GM18909 (cell line): ENCODE measurements around the gene FRMD3.

Experiments
- ATAC-seq: cut with Tn5 transposase; IDR thresholded peaks from one replicate; pipeline ENCODE4 v1.9.1; 2021; ENCODE audit warnings: mild to moderate bottlenecking; ENCODE audit not compliant: unreplicated experiment, poor library complexity

FRMD3 gene

DNA sequence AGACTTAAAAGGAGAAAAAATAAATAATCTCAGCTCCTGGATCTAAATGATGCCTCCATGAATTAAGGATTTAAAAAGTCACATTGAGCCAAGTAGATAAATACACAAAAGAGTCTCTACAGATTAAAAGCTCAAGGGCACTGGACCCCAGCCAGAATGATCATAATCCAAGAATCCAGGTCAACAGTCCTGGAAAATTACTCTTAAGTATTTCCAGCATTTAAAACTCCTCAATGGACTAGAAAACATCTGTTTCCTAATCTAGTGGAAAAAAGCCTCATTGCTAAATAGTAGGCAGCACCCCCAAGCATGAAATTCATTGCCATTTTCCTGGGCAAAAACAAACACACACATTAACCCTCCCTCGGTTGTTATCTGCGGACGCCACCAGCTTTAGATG, 96.8 kb downstream of the FRMD3 start:
- ATAC-seq: no peak

DNA sequence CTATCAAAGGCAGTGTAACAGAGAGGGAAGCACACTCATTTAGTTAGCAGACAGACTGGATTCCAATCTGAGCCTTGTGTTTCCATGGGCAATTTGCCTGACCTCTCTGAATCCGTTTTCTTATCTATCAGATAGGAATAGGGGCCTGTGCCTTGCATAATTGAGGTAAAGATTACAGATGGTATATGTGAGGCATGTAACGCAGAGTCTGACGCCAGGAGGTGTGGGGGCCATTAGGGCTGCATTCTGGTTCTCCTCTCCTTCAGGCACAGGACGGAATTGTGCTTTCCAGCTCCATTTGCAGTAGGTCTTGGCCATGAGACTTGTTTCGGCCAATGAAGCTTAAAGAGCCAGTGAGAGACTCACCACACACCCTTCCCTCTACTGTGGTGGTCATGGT, 97.6 kb downstream of the FRMD3 start:
- no peak for ATAC-seq

DNA sequence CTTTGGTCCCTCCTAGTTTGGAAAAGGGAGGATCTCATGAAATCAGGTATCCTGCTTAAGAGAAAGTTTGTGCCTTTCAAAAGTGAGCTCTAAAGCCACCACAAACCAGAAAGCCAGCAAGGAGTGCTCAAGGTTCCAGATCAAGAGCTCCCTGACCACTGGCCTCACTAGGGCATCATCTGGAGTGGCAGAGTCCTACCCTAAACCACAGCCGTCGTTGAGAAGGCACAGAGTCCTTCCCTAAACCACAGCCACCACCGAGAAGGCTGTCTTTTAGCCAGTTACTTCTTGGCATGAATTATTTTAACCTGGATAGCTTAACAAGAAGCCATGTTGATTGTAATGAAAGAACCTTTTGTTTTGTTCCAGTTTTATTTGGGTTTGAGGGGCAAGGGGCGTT, 102.9 kb downstream of the FRMD3 start:
- no peak for ATAC-seq

DNA sequence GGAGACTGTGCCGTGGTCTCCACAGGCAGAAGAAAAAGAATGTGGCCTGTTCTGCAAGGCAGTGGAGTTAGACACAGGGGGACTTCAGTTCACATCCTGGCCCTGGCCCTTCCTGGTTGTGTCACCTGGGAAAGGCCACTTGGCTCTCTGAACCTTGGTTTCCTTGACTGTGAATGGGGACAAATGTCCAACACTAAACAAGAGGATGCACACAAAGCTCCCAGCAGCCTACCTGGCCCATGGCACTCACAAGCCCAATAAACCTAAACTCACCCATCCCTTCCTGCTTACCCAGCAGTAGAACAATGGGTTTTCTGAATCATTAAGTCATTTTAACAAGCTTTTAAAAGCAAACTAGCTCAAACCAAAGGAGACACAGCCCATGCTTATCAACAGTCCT, 103.9 kb downstream of the FRMD3 start:
- no peak for ATAC-seq

DNA sequence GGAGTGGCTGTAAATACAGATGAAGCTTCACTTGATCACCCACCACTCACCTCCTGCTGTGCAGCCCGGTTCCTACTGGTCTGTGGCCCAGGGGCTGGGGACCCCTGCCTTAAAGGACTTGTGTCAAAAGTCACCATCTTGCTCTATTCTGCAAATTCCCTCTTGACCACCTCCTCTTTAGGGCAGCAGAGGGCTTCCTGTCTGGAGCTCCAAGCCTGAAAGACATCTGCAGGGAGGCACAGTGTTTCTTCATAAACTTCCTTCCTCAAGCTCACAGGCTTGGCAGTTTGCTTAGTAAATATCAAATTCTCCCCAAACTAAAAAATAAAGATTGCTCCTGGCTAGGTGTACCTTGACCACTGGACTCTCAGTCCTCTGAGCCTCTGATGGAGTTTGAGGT, 104.4 kb downstream of the FRMD3 start:
- ATAC-seq: no peak

DNA sequence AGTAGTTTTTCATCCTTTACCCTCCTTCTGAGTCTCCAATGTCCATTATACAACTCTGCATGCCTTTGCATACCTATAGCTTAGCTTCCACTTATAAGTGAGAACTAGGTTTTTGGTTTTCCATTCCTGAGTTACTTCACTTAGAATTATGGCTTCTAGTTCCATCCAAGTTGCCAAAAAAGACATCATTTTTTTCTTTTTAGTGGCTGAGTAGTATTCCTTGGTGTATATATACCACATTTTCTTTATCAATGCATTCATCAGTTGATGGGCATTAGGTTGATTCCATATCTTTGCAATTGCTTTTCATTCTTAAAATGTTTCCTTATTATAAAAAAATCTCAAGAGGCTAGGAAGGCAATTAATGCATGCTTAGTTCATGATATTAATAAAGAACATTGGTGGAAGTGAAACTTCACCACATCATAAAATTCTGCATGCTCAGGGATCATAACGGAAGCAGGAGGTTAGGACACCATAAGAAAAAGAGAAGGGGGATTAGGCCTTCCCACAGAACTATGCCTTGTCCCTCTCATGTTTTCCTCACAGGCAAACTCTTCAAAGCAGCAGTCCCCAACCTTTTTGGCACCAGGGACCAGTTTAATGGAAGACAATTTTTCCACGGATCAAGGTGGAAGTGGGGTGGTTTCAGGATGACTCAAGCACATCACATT, 105.2 kb downstream of the FRMD3 start:
- no peak for ATAC-seq

DNA sequence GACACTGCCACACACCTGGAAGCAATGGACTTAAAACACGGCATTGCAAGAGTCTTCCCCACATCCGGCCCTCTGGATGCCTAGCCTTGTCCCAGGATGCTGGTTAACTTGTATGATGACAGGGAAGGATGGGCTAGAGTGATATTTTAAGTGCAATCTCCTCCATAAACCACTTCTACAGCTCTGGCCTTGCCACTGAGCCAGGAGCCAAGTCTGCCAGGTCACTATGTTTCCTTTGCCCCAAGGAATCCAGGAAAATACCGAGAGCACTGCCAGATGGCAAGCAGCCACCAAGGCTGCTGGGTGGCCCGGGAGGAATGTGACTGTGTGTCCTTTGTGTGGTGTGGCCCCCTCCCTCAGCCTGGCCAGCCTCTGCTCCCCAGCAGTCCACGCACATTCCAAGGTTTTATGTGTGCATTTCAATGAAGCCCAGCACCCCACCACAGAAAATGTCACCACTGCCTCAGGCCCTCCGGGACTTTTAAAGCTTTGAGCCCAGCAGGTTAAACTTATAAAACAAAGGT, 106.0 kb downstream of the FRMD3 start:
- no peak for ATAC-seq

DNA sequence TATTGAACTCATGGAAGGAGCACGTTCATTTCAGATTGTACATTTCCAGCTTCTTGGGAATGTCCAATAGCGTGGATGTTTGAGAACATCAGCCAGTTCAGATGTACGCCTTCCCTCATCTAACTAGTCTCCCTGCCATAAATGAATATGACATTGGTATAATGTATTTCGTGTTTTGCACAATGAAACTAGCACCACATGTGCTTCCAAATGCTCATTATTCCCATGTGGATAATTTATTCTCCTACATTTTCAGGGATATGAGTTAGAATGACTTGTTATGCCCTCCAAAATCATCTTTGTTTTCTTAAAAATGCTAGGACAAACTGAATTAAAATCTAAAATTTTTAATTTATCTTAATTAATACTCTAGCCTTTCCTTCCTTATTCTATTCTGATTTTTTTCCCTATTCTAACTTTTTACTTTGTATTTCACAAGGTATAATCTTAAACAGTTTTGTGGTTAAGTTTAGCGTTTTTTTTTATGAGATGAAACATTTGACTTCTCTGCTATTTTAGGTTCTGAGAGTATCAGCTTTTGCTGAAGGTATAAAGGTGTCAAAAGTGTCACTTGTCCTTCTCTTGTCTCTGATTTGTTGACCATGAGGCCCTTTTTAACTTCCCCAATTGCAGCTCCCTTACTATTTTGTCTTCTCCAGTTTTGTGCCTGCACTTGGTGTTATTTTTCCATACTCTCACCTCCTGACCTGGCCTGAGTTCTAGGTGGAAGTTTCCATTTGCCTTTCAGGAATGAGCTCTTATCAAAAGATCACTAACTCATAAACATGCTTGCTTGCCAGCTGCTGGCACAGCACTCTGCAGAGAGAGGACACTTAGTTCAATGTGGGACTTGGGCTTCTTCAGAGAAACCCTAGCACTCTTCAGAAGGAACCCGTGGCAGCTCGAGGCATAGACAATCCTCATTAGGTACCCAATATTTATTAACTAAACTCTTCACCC, 106.8 kb downstream of the FRMD3 start:
- no peak for ATAC-seq

DNA sequence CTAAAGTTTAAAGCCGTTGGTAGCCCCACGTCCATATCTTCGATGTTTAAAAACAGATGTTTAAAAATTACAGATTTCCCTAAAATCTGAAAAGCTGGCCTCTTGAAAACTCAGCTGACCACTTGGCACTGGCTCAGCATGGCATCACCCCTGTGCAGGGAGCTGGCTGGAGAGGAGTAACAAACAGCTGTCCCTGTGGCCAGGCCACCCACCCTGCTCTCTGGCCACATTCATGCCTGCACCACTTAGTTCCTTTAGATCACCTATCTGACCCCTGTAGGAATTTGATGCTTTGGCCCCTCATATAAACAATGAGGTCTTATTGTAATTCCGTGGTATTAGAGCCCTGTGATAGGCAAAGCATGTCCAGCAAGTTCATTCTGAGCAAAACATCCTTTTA, 107.5 kb downstream of the FRMD3 start:
- no peak for ATAC-seq

DNA sequence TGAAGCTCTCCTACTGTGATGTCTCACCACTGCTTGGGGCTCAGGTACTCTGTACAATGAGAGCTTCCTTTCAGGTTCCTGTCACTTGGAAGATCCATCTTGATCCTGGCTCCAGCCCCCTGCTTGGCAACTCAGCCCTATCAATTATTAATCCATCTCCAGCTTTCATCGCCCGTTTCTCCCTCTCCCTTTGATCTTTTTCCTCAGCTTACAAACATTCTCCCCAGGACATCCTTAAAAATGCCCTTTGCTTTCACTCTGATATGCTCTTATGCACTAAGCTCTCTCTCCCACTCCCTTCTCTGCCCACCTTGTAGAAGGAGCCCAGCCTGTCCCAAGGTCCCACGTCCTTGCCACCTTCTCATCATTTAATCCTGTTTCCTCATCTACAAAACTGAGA, 109.0 kb downstream of the FRMD3 start:
- ATAC-seq: no peak

DNA sequence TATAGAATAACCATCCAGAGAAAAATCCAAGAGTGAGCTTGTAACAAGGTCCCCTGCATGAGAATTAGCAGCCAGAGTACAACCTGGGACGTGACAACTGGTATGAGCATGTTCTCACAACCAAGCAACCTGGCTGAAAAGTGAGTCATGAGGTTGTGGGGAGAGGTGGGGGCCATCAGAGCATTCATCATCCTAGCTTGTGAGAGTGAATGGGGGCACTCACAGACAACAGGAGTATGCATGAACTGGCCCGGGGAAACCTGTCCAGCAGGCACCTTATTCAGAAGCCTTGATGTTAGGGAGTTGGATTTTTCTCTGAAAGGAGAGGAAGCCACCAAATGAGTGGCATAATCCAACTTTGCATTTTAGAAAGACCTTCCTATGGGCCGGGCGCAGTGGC, 113.0 kb downstream of the FRMD3 start:
- no peak for ATAC-seq

DNA sequence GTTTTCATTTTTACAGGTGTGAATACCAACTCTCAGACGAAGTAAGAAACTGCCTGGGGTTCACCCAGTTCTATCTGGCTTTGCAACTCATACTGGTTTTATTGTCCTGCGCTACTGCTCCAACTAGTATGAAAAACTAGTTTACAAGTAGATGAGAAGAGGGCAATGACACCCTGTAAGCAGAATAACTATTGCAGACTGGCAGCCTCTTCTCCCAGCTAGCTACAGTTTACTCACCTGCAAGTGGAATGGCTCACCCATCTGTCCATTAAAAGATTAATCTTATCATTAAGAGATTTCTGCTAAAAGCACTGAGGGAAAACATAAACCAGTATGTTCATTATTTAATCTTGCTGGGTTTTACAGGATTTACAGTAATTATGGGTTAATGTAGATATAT, 113.4 kb downstream of the FRMD3 start:
- no peak for ATAC-seq

DNA sequence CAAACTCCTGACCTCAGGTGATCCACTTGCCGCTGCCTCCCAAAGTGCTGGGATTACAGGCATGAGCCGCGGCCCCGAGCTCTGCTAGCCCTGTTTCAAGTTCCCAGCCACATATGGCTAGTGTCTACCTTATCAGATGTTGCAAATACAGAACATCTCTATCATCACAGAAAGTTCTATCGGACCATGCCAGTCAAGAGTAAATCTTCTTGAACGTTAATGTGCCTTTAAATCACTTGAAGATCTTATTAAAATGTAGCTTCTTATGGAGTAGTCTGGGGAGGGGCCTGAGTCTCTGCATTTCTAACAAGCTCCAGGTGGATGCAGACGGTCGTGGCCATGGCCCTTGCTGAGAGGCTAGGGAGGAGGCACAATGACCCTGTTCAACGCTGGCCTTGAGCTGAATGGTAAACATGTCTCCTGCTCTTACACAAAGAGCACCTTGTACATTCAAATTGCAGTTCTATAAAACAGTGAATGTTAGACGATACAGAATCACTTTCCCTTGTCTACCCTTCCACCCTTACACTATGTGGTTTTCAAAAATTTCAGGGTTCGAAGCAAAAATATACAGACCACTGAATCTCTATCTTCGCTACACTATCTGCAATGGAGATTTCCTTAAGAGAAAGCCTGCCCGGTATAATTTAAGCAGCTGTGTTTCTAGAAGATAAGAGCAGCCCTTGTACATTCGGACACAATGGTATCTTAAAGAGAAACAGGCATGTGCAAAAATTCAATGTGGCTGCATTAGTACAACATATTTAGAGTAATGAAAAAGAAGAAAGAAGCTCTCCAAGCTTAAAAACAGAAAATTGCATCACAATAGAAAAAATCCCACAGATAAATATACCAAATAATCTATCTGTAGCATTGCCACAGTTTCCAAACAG, 114.1 kb downstream of the FRMD3 start:
- ATAC-seq: no peak

DNA sequence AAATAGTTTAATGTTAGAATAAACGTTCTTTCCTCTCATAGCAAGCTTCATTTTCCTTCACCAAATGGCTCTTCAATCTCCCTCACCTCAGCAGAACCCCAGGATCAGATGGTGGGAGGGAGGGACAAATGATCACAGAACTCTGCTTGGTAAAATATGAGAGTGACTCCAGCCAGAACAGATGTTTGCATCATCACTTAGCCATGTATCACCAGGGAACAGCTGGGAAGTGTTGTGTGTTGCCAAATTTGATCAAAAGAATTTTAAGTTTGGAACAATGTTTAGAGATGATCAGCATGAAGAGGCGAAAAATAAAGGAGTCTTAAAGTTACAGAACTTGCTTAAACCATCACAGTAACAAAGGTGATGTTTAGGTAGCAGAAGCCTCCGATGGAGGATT, 115.7 kb downstream of the FRMD3 start:
- ATAC-seq: no peak

DNA sequence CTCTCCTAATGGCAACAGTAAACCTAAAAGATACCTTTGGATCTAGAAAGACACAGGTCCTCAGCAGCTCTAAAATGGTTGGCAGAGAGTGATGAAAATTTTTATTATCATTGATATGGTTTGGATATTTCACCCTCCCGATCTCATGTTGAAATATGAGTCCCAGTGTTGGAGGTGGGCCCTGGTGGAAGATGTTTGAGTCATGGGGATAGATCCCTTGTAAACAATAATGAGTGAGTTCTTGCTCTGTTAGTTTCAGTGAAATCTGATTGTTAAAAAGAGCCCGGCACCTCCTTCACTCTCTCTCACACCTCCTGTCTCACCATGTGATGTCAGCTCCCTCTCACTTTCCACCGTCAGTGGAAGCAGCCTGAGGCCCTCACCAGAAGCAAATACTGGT, 117.7 kb downstream of the FRMD3 start:
- ATAC-seq: no peak

DNA sequence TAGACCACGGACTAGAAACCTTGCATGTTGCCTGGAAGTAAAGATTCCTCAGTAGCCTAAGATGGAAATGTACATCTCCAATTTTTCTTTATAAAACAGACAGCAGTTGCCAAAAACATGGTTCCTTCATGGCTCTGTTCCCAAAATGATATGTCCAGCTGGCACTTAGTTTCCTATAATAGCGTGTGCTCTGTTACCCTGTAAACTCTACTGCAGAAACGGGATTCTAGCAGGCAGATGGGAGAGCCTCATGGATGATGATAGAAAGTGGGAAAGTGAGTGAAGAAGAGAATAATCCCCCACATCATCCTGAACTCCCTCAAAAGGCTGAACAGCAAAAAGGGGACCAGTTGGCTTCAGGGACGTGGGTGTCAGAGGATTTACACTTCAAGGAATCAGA, 118.2 kb downstream of the FRMD3 start:
- ATAC-seq: no peak

DNA sequence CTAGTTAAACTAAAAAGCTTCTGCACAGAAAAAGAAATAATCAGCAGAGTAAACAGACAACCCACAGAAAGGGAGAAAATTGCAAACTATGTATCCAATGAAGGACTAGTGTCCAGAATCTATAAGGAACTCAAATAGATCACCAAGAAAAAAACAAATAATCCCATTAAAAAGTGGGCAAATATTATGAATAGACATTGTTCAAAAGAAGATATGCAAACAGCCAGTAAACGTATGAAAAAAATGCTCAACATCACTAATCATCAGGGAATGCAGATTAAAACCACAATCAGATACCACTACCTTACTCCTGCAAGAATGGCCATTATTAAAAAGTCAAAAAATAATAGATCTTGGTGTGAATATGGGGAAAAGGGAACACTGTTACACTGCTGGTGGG, 119.9 kb downstream of the FRMD3 start:
- no peak for ATAC-seq

DNA sequence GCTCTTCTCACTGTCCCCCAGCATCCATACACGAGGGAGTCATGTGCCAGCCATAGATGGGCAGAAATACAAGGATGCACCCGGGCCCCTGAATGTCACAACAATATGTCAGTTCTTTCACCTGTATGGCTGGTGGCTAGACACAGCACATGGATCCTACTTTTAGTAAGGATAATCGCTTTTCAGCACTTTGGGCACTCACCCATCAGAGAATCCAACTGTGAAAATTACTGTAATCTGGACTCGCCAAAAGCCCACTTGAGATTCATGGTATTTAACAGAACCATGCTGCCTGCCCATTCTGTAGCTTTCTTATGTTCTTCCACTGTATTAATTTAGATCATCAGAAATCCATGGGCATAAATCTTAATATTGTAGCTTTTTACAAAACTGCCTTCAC, 124.8 kb downstream of the FRMD3 start:
- ATAC-seq: no peak

DNA sequence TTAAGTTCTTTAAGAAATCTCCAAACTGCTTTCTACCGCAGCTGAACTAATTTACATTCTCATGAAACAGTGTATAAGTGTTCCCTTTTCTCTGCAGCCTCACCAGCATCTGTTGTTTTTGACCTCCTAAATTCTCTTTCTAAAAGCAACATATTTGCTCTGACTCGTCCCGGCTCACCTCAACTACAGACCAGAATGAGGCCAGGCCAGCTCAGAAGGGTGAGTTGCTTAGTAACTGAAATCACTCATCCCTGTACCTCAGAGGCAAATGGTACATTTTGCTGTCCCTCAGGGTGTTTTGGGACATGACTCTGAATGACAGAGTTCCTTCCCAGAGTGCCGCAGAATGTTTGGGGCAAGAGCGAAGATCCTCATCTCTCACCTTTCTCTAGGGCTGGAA, 127.5 kb downstream of the FRMD3 start:
- ATAC-seq: no peak

DNA sequence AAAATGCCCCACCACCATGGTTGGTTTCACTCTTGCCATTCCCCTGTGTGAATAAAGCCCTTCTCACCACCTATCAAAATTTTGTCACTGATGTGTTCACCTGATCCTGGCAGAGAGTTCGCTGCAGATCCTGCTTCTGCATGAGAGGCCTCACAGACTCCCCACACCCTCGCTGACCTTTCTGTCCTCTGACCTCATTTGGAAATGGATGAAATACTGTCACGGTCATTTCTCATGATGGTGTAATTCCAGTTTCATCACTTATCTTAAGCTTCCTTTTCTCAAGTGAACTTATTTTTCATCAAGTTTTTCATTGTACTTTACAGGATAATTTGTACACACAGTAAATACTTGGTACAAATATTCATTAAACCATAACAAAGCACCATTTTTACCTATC, 131.3 kb downstream of the FRMD3 start:
- no peak for ATAC-seq

DNA sequence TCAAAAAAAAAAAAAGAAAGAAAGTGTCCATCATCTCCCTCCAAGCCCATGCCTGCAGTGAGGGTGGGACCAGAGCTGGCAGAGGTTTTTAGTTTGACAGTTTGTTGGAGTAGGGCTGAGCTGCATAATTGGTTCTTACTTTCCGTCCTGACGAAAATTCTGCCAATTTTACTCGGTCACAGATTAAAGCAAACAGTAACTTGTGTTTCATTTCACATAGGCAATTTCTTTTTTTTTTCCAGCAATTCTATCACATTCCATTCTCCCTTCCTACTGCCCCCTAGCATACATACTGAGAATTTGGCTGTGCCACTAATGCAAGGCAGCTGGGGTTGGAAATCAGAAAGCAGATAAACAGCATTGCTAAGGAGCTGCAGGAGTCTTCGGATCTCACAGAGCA, 132.4 kb downstream of the FRMD3 start:
- ATAC-seq: no peak
